ENCODE results near the gene RBPJL. TPM values are rescaled to one million over a fixed set of nuclear protein-coding genes. Genes with fewer than 3 reads are reported as not detected.

RBPJL gene
- total and polyA plus RNA-seq, 2 of the 13 experiments (the other 11 are each of a cell fraction or from before 2014, with no cell fraction given) = not detected

DNA sequence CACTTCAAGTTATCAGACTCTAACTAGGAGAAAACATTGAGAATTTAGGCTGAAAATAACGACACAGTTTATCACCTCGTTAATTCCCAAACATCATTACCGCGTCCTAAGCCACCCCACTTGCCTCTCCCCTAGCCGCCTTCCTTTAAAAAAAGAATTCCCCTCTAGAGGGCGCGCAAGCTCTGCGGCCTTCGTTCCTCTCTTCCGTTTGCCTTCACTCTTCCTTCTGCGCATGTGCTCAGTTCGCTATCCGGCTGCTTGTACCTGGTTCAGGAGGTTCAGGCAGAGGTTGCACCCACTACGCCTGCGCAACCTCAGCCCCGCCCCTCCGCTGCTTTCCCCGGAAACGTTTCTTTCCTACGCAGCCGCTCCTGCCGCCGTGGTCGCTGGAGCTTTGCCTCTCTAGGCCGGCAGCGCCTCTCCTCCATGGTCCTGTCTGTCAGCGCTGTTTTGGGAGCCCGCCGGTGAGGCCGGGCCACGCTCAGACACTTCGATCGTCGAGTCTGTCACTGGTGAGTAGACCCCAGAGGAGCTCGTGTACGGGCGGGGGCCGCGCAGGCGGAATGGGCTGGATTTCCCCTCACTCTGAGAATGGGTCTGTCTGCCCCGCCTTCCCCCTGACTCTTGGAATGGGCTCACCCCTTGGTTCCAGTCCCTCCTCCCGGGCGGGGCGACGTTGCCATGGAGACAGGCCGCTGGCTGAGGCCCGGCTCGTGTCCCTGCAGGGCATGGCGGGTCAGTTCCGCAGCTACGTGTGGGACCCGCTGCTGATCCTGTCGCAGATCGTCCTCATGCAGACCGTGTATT lies 56.4 kb downstream of the RBPJL start, which contains the start of gene SYS1 (continued):
- TF ChIP-seq EP300 (IDR thresholded peaks at IDR 0.05; ENCODE audit: low read depth in 2 of 2, low read length in 2 of 2) (peak; percentile 8 to 29; a peak in 3 of 4 replicates), EP300 (CRISPR knock-in tag; IDR thresholded peaks at IDR 0.05; ENCODE audit: borderline replicate concordance) (peak; percentile 77), PAF1 (CRISPR knock-in tag; IDR thresholded peaks at IDR 0.05) (0 out of 2 replicates have a peak, but pooled peaks have one; percentile 27), ZNF572 (CRISPR knock-in tag; IDR thresholded peaks at IDR 0.05) (peak; percentile 100), ISL2 (CRISPR knock-in tag; IDR thresholded peaks at IDR 0.05) (peak; percentile 78), FOSL2 (CRISPR knock-in tag; IDR thresholded peaks at IDR 0.05) (peak; percentile 73), MAF1 (CRISPR knock-in tag; IDR thresholded peaks at IDR 0.05; ENCODE audit: borderline replicate concordance) (peak; percentile 80; the same call in 1 of the 2 replicates), ZNF350 (CRISPR knock-in tag; IDR thresholded peaks at IDR 0.05; ENCODE audit: borderline replicate concordance, low read depth) (peak; percentile 100), RAD21 (CRISPR knock-in tag; IDR thresholded peaks at IDR 0.05) (peak; percentile 89), AGO1 (IDR thresholded peaks at IDR 0.05; ENCODE audit: low read depth, low read length, poor library complexity, severe bottlenecking) (peak; percentile 86), KLF9 (CRISPR knock-in tag; IDR thresholded peaks at IDR 0.05; ENCODE audit: low read depth) (peak; percentile 97), FOXM1 (CRISPR knock-in tag; IDR thresholded peaks at IDR 0.05) (no peak), SSRP1 (CRISPR knock-in tag; IDR thresholded peaks at IDR 0.05) (peak; percentile 72; the same call in 1 of the 2 replicates), NFKBIZ (CRISPR knock-in tag; IDR thresholded peaks at IDR 0.05) (peak; percentile 83; the same call in 1 of the 2 replicates), TBX2 (CRISPR knock-in tag; IDR thresholded peaks at IDR 0.05; ENCODE audit: borderline replicate concordance) (peak; percentile 96), TAF15 (IDR thresholded peaks at IDR 0.05; ENCODE audit: low read depth, low read length, poor library complexity, severe bottlenecking) (peak; percentile 97), PCBP2 (optimal IDR thresholded peaks at IDR 0.05; ENCODE audit: low read depth, low read length, poor library complexity, severe bottlenecking) (no peak), ZFP62 (CRISPR knock-in tag; IDR thresholded peaks at IDR 0.05) (no peak), ZBTB7B (CRISPR knock-in tag; IDR thresholded peaks at IDR 0.05) (peak; percentile 79), KLF11 (CRISPR knock-in tag; IDR thresholded peaks at IDR 0.05) (peak; percentile 98), ZNF564 (CRISPR knock-in tag; IDR thresholded peaks at IDR 0.05) (peak; percentile 56; the same call in 1 of the 2 replicates), BATF2 (CRISPR knock-in tag; IDR thresholded peaks at IDR 0.05) (no peak; the same call in 1 of the 2 replicates)
- TF ChIP-seq, protein P1, sequence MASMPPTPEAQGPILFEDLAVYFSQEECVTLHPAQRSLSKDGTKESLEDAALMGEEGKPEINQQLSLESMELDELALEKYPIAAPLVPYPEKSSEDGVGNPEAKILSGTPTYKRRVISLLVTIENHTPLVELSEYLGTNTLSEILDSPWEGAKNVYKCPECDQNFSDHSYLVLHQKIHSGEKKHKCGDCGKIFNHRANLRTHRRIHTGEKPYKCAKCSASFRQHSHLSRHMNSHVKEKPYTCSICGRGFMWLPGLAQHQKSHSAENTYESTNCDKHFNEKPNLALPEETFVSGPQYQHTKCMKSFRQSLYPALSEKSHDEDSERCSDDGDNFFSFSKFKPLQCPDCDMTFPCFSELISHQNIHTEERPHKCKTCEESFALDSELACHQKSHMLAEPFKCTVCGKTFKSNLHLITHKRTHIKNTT (CRISPR knock-in tag; IDR thresholded peaks at IDR 0.05) = no peak
- TF ChIP-seq, protein P2, sequence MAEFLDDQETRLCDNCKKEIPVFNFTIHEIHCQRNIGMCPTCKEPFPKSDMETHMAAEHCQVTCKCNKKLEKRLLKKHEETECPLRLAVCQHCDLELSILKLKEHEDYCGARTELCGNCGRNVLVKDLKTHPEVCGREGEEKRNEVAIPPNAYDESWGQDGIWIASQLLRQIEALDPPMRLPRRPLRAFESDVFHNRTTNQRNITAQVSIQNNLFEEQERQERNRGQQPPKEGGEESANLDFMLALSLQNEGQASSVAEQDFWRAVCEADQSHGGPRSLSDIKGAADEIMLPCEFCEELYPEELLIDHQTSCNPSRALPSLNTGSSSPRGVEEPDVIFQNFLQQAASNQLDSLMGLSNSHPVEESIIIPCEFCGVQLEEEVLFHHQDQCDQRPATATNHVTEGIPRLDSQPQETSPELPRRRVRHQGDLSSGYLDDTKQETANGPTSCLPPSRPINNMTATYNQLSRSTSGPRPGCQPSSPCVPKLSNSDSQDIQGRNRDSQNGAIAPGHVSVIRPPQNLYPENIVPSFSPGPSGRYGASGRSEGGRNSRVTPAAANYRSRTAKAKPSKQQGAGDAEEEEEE (CRISPR knock-in tag; IDR thresholded peaks at IDR 0.05; ENCODE audit: borderline replicate concordance) = peak; percentile 34; the same call in 1 of the 2 replicates
- TF ChIP-seq, protein P3, sequence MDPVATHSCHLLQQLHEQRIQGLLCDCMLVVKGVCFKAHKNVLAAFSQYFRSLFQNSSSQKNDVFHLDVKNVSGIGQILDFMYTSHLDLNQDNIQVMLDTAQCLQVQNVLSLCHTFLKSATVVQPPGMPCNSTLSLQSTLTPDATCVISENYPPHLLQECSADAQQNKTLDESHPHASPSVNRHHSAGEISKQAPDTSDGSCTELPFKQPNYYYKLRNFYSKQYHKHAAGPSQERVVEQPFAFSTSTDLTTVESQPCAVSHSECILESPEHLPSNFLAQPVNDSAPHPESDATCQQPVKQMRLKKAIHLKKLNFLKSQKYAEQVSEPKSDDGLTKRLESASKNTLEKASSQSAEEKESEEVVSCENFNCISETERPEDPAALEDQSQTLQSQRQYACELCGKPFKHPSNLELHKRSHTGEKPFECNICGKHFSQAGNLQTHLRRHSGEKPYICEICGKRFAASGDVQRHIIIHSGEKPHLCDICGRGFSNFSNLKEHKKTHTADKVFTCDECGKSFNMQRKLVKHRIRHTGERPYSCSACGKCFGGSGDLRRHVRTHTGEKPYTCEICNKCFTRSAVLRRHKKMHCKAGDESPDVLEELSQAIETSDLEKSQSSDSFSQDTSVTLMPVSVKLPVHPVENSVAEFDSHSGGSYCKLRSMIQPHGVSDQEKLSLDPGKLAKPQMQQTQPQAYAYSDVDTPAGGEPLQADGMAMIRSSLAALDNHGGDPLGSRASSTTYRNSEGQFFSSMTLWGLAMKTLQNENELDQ (CRISPR knock-in tag; IDR thresholded peaks at IDR 0.05; ENCODE audit: borderline replicate concordance) = peak; percentile 83; the same call in 1 of the 2 replicates

Measured in HepG2 (cell line).